ENCODE results near the gene DIAPH3. TPM values are rescaled to one million over a fixed set of nuclear protein-coding genes. Genes with fewer than 3 reads are reported as not detected.

Gene DIAPH3
- total and polyA plus RNA-seq, 2 experiments from 2014 or later = 2.9 to 5.2 TPM

GRCh38 chr13:59680429-59681024, 483.2 kb downstream of the DIAPH3 start:
- peaks cover 34% of the 10 kb centered on the region for H3K4me1 ChIP-seq (ENCODE audit: low read depth)
- no peaks in the 10 kb centered on the region for H3K36me3 ChIP-seq
- H3K4me3 ChIP-seq = no peak overlapping the region
- TF ChIP-seq CTCF (IDR thresholded peaks at IDR 0.05; ENCODE audit: low read depth, low read length) = peak; percentile 78
- H3K27ac ChIP-seq = peak overlapping the region; percentile 8
- DNase-seq (ENCODE audit: low read depth in 1 of 2, low spot score in 1 of 2) = peak; percentile 39 to 49
- H3K9me3 ChIP-seq (ENCODE audit: low read depth) = no peaks in the 10 kb centered on the region
- H3K27me3 ChIP-seq = no peaks in the 10 kb centered on the region

- Histone ChIP-seq H3K27ac (peak overlapping the region; percentile 35), H3K4me1 (ENCODE audit: low read depth) (peaks cover 24% of the 10 kb centered on the region), H3K27me3 (no peaks in the 10 kb centered on the region), H3K4me3 (no peak overlapping the region), H3K9me3 (ENCODE audit: low read depth) (no peaks in the 10 kb centered on the region), H3K36me3 (no peaks in the 10 kb centered on the region)
- TF ChIP-seq CTCF (IDR thresholded peaks at IDR 0.05; ENCODE audit: low read depth, low read length) = no peak
- DNase-seq (ENCODE audit: low read depth in 1 of 2, low spot score in 1 of 2) = no peak
These were observed 484.5 kb downstream of the DIAPH3 start for GRCh38 chr13:59679254-59679653.

DNA sequence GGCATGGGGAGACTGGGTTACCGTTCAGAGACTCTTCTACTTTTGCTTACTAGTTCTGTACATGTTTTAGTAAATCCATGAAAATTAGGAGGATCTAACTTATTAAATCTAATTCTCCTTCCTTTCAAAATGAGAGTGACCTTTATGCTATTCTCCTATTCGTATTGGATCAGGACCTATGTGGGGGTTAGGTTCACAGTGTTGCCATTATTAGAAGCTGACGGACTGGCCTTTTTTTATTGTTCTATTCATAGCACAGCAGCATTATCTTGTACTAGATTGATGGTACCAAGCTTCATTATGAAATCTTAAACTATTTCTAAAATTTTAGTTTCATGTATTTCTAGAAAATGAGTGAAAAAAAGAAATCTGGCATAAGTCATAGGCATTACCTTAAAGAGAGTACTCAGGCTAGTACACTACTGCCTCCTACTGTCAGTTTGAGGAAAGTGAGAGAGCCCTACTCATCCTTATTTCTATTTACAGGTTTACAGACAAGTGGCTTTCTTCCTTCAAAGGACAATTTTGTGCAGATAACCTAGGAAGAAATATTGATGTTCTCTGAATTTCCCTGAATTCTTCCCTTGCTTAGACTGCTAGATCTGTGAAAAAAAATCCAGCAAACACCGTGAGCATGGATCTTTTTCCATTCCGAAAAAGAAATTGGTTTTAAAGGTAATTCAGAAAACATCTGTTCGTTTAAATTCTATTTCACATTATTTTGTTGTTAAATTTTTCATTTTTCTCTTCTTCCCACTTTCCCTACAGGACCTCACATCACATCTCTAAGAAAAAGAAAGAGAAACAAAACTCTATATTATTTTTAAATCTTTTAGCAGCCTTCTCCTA, 485.5 kb downstream of the DIAPH3 start:
- peak; percentile 91 for TF ChIP-seq CTCF (IDR thresholded peaks at IDR 0.05; ENCODE audit: low read depth, low read length)
- Histone ChIP-seq H3K27ac (no peak overlapping the region), H3K27me3 (no peaks in the 10 kb centered on the region), H3K4me1 (ENCODE audit: low read depth) (peaks cover 21% of the 10 kb centered on the region), H3K9me3 (ENCODE audit: low read depth) (no peaks in the 10 kb centered on the region), H3K4me3 (no peak overlapping the region), H3K36me3 (no peaks in the 10 kb centered on the region)
- peak; percentile 64 to 83 for DNase-seq (ENCODE audit: low read depth in 1 of 2, low spot score in 1 of 2)

DNA sequence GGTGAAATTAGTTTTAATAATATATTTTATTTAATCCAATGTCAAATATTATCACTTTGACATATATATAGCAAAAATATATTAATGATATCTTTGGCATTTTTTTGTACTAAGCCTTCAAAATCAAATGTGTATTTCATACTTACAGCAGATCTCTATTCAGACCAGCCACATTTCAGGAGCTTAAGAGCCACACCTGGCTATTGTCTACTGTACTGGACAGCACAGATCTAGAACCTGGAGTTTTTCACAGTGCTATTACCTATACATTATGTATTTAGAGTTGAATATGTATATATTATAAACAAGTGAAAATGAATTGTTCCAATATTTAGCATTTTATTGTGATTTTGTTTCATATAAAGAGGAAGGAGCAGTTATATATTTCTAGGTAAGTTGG, 486.3 kb downstream of the DIAPH3 start:
- H3K36me3 ChIP-seq = no peaks in the 10 kb centered on the region
- H3K27ac ChIP-seq = no peak overlapping the region
- TF ChIP-seq CTCF (IDR thresholded peaks at IDR 0.05; ENCODE audit: low read depth, low read length) = no peak
- no peak for DNase-seq (ENCODE audit: low read depth in 1 of 2, low spot score in 1 of 2)
- no peak overlapping the region for H3K4me3 ChIP-seq
- H3K4me1 ChIP-seq (ENCODE audit: low read depth) = peaks cover 21% of the 10 kb centered on the region
- no peaks in the 10 kb centered on the region for H3K27me3 ChIP-seq
- H3K9me3 ChIP-seq (ENCODE audit: low read depth) = no peaks in the 10 kb centered on the region

DNA sequence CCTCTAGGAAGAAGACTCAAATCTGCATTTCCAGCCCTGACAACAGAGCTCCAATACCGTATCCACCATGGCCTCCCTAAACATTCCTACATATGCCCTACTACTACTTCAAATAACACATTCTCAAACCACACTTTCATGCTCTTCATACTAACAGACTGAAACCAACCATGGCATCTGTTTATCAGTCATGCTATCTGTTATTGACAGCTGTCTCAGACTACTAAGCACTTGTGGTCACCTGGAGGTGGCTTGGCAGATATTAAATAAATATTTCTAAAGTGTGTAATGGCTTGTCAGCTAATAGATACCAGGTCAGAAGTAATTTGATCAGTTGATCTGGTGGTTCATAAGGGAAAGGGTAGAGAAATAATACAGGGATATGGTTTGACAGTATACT, 489.1 kb downstream of the DIAPH3 start:
- Histone ChIP-seq H3K36me3 (no peaks in the 10 kb centered on the region), H3K4me1 (ENCODE audit: low read depth) (peaks cover 29% of the 10 kb centered on the region), H3K9me3 (ENCODE audit: low read depth) (no peaks in the 10 kb centered on the region), H3K4me3 (no peak overlapping the region), H3K27me3 (no peaks in the 10 kb centered on the region), H3K27ac (no peak overlapping the region)
- no peak for TF ChIP-seq CTCF (IDR thresholded peaks at IDR 0.05; ENCODE audit: low read depth, low read length)
- no peak for DNase-seq (ENCODE audit: low read depth in 1 of 2, low spot score in 1 of 2)

Measured in cardiac muscle cell (in vitro differentiated cells and primary cell).